COR-L47 (cell line): ENCODE results near the gene POLA1.

Source experiments
- DNase-seq: peaks from one replicate; lab custom pipeline; 2025; lab: John Stamatoyannopoulos, UW

The POLA1 gene

DNA sequence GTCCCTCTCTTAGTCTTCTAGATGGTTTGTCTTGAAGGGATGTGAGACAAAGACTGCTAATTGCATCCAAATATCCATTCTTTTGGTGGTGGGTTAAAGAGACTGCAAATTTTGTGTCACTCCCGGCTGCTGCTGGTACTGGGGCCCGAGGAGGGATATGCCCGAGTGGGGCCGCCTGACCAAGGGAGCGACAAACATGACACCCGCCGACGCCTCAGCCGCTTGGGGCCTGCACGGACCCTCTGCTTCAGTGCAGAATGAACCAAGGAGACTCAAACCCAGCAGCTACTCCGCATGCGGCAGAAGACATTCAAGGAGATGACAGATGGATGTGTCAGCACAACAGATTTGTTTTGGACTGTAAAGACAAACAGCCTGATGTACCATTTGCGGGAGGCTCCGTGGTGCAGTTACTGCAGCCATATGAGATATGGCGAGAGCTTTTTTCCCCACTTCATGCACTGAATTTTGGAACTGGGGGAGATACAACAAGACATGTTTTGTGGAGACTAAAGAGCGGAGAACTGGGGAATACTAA is 335.6 kb downstream of the POLA1 start:
- DNase-seq = no peak

DNA sequence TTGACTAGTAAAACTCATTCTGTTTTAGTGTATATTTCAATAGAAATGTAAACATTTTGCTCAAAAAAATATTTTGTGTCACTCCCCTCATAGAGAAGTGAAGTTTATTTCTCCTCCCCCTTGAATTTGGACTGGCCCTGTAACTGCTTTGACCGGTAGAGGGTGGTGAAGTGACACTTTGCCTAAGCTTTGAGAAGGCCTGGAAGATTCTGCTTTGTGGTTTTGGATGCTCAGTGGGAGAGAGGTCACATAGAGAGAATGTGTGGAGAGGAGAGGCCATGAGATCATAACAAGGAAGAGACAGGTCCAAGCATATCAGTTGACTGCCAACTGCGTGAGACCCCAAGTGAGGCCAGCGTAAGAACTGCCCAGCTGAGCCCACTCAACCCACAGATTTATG is 341.2 kb downstream of the POLA1 start:
- no peak for DNase-seq

DNA sequence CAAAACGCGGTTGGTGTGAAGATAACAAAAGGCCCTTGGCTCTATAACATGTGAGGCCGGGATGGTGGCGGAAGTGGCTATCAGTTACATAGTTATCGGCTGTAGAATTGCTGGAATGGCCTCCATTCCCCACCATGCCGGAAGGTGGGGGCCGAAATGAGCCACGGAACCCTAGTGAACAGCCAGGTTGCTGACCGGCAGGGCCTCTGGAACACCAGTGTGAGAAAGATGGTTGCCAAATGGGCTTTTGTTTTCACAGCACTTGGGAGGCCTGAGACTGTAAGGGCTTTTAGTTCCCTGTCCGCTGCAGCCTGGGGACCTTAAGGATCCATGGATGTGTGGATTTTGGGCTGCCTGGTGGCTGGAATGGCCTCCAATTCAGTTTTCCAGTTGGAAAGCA is 345.3 kb downstream of the POLA1 start:
- DNase-seq = no peak

DNA sequence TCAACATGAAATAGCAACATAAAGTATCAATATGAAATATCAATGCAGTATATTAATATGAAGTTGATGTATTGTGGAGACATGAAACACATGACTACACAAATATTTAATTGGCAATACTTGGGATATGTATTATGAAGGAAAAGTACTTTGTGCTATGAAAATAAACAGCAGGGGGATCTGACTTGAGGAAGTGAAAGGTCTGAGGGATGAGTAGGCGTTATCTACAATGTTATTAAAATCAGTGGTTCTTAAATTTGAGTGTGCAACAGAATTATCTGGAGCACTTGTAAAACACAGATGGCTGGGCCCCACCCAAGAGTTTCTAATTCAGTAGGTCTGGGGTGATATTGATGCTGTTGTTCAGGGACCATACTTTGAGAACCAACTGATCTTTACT is 349.5 kb downstream of the POLA1 start:
- DNase-seq = no peak
